ENCODE results near the gene ARMC6. TPM values are rescaled to one million over a fixed set of nuclear protein-coding genes. Genes with fewer than 3 reads are reported as not detected.

Gene ARMC6
- total RNA-seq, 1 donor from 2014 or later, result 34.7 TPM

GRCh38 chr19:19107654-19108053 is 74.3 kb downstream of the ARMC6 start:
- DNase-seq (ENCODE audit: low spot score in 2 of 2), result no peak
- intact Hi-C loops (cut with DNase I), result no loop called here
- Histone ChIP-seq H3K27ac (no peak overlapping the region), H3K36me3 (peaks cover 0 to 4% of the 10 kb centered on the region in 2 donors), H3K4me3 (no peak overlapping the region), H3K4me1 (peaks cover 0 to 6% of the 10 kb centered on the region in 2 donors), H3K9me3 (no peaks in the 10 kb centered on the region), H3K27me3 (no peaks in the 10 kb centered on the region)
- TF ChIP-seq CTCF (IDR thresholded peaks at IDR 0.05), result no peak

Other genes with a start within 250 kb of the ARMC6 start
- gene COMP, start 242.3 kb upstream of the ARMC6 start, total RNA-seq, result 5.0 TPM
- 225 TPM for gene UPF1, start 201.6 kb upstream of the ARMC6 start, total RNA-seq
- not detected for gene CERS1, start 137.4 kb upstream of the ARMC6 start, total RNA-seq
- 331 TPM for gene COPE, start 114.2 kb upstream of the ARMC6 start, total RNA-seq
- gene DDX49, start 113.9 kb upstream of the ARMC6 start, total RNA-seq, result 51.6 TPM
- 93.0 TPM for gene HOMER3, start 92.4 kb upstream of the ARMC6 start, total RNA-seq
- gene SUGP2, start 86 bp upstream of the ARMC6 start, total RNA-seq, result 23.6 TPM
- 8.9 TPM for gene SLC25A42, start 30.4 kb downstream of the ARMC6 start, total RNA-seq
- 14.5 TPM for gene TMEM161A, start 104.9 kb downstream of the ARMC6 start, total RNA-seq
- gene MEF2B, start 136.7 kb downstream of the ARMC6 start, total RNA-seq, result not detected
- gene BORCS8, start 158.5 kb downstream of the ARMC6 start, total RNA-seq, result 26.9 TPM
- gene RFXANK, start 158.7 kb downstream of the ARMC6 start, total RNA-seq, result 20.2 TPM
- gene NR2C2AP, start 169.8 kb downstream of the ARMC6 start, total RNA-seq, result 16.5 TPM
- not detected for gene NCAN, start 178.4 kb downstream of the ARMC6 start, total RNA-seq
- gene TM6SF2, start 239.7 kb downstream of the ARMC6 start, total RNA-seq, result 8.8 TPM

Data from ascending aorta (tissue), 2 donors.